HS-27A (cell line): ENCODE measurements around the gene ARAP1.
"Not testable (repeated sequence)": the region's sequence is repeated elsewhere in the genome, so short reads cannot be mapped to it uniquely, and the experiment has no call there.

Experiments
- DNase-seq: peaks from one replicate; pipeline ENCODE4 v3.0.0-alpha.2; 2012; ENCODE audit warnings: low read depth, missing footprints

The ARAP1 gene

GRCh38 chr11:72752088-72752914 is at the start of gene ARAP1:
TSS of gene ARAP1 (minus strand) at chr11:72752408. CDS start at chr11:72727128, 25,280 bp downstream.
- no peak for DNase-seq

- DNase-seq, result no peak
Observed at GRCh38 chr11:72799441-72799840, 47.2 kb upstream of the ARAP1 start.

- no peak for DNase-seq
Observed at GRCh38 chr11:72798361-72798760, 46.2 kb upstream of the ARAP1 start.

- peak; percentile 95 for DNase-seq
Observed at GRCh38 chr11:72793425-72794367, 41.5 kb upstream of the ARAP1 start, which contains the start of gene STARD10. TSS of gene STARD10 (minus strand) at chr11:72794047. CDS start at chr11:72781181, 12,866 bp downstream.

GRCh38 chr11:72793076-72793424 is 40.8 kb upstream of the ARAP1 start:
- no peak for DNase-seq

- no peak for DNase-seq
Observed at GRCh38 chr11:72792437-72793021, 40.3 kb upstream of the ARAP1 start.

- not testable (repeated sequence) for DNase-seq
Observed at GRCh38 chr11:72791228-72791627, 39.0 kb upstream of the ARAP1 start.

- no peak for DNase-seq
Observed at GRCh38 chr11:72789493-72790131, 37.4 kb upstream of the ARAP1 start.

- no peak for DNase-seq
Observed at GRCh38 chr11:72788241-72788640, 36.0 kb upstream of the ARAP1 start.

- no peak for DNase-seq
Observed at GRCh38 chr11:72787216-72788104, 35.3 kb upstream of the ARAP1 start.

GRCh38 chr11:72786305-72787215 is 34.4 kb upstream of the ARAP1 start:
- no peak for DNase-seq

GRCh38 chr11:72784662-72785061 is 32.5 kb upstream of the ARAP1 start:
- no peak for DNase-seq

GRCh38 chr11:72783144-72783905 is 31.1 kb upstream of the ARAP1 start:
- DNase-seq, result no peak

GRCh38 chr11:72782081-72782920 is 30.1 kb upstream of the ARAP1 start:
- DNase-seq, result no peak

GRCh38 chr11:72781313-72782080 is 29.3 kb upstream of the ARAP1 start:
- no peak for DNase-seq

- no peak for DNase-seq
Observed at GRCh38 chr11:72781063-72781312, 28.8 kb upstream of the ARAP1 start.

- no peak for DNase-seq
Observed at GRCh38 chr11:72780296-72781062, 28.3 kb upstream of the ARAP1 start.
